ENCODE results near the gene CERS6. TPM values are rescaled to one million over a fixed set of nuclear protein-coding genes. Genes with fewer than 3 reads are reported as not detected.
"Not testable (repeated sequence)": the region's sequence is repeated elsewhere in the genome, so short reads cannot be mapped to it uniquely, and the experiment has no call there.

Gene CERS6
- total RNA-seq, 1 donor from 2014 or later = 17.7 TPM

GRCh38 chr2:168500516-168500915 is 44.4 kb downstream of the CERS6 start:
- TF ChIP-seq CTCF (IDR thresholded peaks at IDR 0.05; ENCODE audit: insufficient read depth, low read length, poor library complexity, severe bottlenecking) = no peak
- Histone ChIP-seq H3K4me3 (ENCODE audit: low read depth, low read length) (no peak overlapping the region), H3K27me3 (ENCODE audit: control insufficient read depth, insufficient read depth, low read length) (no peaks in the 10 kb centered on the region), H3K36me3 (ENCODE audit: control insufficient read depth, insufficient read depth, low read length) (no peaks in the 10 kb centered on the region)
- DNase-seq (ENCODE audit: low read depth) = no peak

GRCh38 chr2:168501466-168502065 is 45.5 kb downstream of the CERS6 start:
- no peak overlapping the region for H3K4me3 ChIP-seq (ENCODE audit: low read depth, low read length)
- TF ChIP-seq CTCF (IDR thresholded peaks at IDR 0.05; ENCODE audit: insufficient read depth, low read length, poor library complexity, severe bottlenecking) = no peak
- no peaks in the 10 kb centered on the region for H3K36me3 ChIP-seq (ENCODE audit: control insufficient read depth, insufficient read depth, low read length)
- no peaks in the 10 kb centered on the region for H3K27me3 ChIP-seq (ENCODE audit: control insufficient read depth, insufficient read depth, low read length)
- no peak for DNase-seq (ENCODE audit: low read depth)

- DNase-seq (ENCODE audit: low read depth); H3K27me3 ChIP-seq (ENCODE audit: control insufficient read depth, insufficient read depth, low read length); H3K36me3 ChIP-seq (ENCODE audit: control insufficient read depth, insufficient read depth, low read length); H3K4me3 ChIP-seq (ENCODE audit: low read depth, low read length): not testable (repeated sequence)
Observed at GRCh38 chr2:168502852-168503251, 46.8 kb downstream of the CERS6 start.

- Histone ChIP-seq H3K27me3 (ENCODE audit: control insufficient read depth, insufficient read depth, low read length) (no peaks in the 10 kb centered on the region), H3K4me3 (ENCODE audit: low read depth, low read length) (no peak overlapping the region), H3K36me3 (ENCODE audit: control insufficient read depth, insufficient read depth, low read length) (no peaks in the 10 kb centered on the region)
- no peak for DNase-seq (ENCODE audit: low read depth)
- TF ChIP-seq CTCF (IDR thresholded peaks at IDR 0.05; ENCODE audit: insufficient read depth, low read length, poor library complexity, severe bottlenecking) = no peak
Observed at GRCh38 chr2:168503901-168504300, 47.8 kb downstream of the CERS6 start.

- TF ChIP-seq CTCF (IDR thresholded peaks at IDR 0.05; ENCODE audit: insufficient read depth, low read length, poor library complexity, severe bottlenecking) = no peak
- Histone ChIP-seq H3K36me3 (ENCODE audit: control insufficient read depth, insufficient read depth, low read length) (no peaks in the 10 kb centered on the region), H3K4me3 (ENCODE audit: low read depth, low read length) (no peak overlapping the region), H3K27me3 (ENCODE audit: control insufficient read depth, insufficient read depth, low read length) (no peaks in the 10 kb centered on the region)
- DNase-seq (ENCODE audit: low read depth) = no peak
Observed at GRCh38 chr2:168504323-168504722, 48.3 kb downstream of the CERS6 start.

- Histone ChIP-seq H3K27me3 (ENCODE audit: control insufficient read depth, insufficient read depth, low read length) (no peaks in the 10 kb centered on the region), H3K4me3 (ENCODE audit: low read depth, low read length) (no peak overlapping the region), H3K36me3 (ENCODE audit: control insufficient read depth, insufficient read depth, low read length) (no peaks in the 10 kb centered on the region)
- TF ChIP-seq CTCF (IDR thresholded peaks at IDR 0.05; ENCODE audit: insufficient read depth, low read length, poor library complexity, severe bottlenecking) = no peak
- no peak for DNase-seq (ENCODE audit: low read depth)
Observed at GRCh38 chr2:168510125-168510756, 54.2 kb downstream of the CERS6 start.
